GM12875 (cell line): Measurements from ENCODE around the gene HPD.
"Not testable (repeated sequence)": the region's sequence is repeated elsewhere in the genome, so short reads cannot be mapped to it uniquely, and the experiment has no call there.

Source experiments
- H3K4me3 ChIP-seq: one replicate; pipeline ENCODE4 v1.5.1; 2011; ENCODE audit warnings: low read depth, low read length, control low read depth
- TF ChIP-seq, protein P1 (sequence below): IDR thresholded peaks from 2 replicates; pipeline ENCODE4 v1.5.1; 2011; ENCODE audit warnings: low read depth, mild to moderate bottlenecking, control low read depth, inconsistent platforms, low read length, moderate library complexity, borderline replicate concordance; ENCODE audit not compliant: insufficient read depth

Gene HPD

DNA sequence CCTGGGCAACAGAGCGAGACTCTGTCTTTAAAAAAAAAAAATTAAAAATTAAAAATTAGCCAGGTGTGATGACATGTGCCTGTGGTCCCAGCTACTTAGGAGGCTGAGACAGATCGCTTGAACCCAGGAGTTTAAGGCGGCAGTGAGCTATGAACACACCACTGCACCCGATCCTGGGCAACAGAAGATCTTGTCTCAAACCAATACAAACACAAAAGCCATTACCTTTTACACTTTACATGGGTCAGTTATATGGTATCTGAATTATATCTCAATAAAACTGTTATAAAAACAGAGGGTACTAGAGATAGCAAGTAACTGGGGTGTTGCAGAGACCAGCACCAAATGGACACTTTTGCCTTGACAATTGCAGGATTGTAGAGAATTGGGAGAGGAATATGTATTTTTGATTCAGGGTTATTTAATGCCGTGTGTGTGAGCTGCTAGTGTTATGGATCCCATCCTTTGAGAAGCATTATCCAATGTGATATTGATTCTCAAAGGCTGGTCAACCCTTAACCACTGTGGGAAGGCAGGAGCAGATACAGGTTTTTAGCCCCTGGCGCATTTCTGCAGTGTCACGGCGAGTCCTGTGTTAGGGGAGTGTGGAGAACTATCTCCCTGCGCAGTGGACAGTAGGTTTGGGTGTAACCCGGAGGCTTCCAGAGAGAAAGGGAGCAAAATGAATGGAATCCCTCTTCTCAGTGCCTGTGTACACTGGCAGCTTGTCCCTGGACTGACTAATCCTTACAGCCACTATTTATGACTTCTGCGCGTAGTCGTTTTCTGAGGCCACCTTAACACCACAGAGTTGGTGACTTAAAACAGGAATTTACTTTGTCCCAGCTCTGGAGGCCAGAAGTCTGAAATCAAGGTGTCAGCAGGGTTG, 34.3 kb upstream of the HPD start:
- TF ChIP-seq, protein P1, sequence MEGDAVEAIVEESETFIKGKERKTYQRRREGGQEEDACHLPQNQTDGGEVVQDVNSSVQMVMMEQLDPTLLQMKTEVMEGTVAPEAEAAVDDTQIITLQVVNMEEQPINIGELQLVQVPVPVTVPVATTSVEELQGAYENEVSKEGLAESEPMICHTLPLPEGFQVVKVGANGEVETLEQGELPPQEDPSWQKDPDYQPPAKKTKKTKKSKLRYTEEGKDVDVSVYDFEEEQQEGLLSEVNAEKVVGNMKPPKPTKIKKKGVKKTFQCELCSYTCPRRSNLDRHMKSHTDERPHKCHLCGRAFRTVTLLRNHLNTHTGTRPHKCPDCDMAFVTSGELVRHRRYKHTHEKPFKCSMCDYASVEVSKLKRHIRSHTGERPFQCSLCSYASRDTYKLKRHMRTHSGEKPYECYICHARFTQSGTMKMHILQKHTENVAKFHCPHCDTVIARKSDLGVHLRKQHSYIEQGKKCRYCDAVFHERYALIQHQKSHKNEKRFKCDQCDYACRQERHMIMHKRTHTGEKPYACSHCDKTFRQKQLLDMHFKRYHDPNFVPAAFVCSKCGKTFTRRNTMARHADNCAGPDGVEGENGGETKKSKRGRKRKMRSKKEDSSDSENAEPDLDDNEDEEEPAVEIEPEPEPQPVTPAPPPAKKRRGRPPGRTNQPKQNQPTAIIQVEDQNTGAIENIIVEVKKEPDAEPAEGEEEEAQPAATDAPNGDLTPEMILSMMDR, result no peak
- no peak overlapping the region for H3K4me3 ChIP-seq

- H3K4me3 ChIP-seq, result peak overlapping the region; percentile 69
Measured at GRCh38 chr12:121889661-121890060, 31.0 kb upstream of the HPD start.

DNA sequence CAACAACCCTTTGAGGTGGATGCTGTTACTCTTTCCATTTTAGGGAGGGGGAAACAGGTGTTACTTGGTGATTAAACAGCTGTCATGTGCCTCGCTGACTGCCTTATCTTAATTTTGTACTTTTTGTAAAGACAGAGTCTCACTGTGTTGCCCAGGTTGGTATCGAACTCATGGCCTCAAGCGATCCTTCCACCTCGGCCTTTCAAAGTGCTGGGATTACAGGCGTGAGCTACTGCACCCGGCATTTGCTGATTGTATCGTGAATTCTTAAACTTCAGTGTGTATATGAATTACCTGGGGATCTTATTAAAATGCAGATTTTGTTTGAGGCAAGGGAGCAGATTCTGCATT, 30.6 kb upstream of the HPD start:
- peak overlapping the region; percentile 69 for H3K4me3 ChIP-seq

DNA sequence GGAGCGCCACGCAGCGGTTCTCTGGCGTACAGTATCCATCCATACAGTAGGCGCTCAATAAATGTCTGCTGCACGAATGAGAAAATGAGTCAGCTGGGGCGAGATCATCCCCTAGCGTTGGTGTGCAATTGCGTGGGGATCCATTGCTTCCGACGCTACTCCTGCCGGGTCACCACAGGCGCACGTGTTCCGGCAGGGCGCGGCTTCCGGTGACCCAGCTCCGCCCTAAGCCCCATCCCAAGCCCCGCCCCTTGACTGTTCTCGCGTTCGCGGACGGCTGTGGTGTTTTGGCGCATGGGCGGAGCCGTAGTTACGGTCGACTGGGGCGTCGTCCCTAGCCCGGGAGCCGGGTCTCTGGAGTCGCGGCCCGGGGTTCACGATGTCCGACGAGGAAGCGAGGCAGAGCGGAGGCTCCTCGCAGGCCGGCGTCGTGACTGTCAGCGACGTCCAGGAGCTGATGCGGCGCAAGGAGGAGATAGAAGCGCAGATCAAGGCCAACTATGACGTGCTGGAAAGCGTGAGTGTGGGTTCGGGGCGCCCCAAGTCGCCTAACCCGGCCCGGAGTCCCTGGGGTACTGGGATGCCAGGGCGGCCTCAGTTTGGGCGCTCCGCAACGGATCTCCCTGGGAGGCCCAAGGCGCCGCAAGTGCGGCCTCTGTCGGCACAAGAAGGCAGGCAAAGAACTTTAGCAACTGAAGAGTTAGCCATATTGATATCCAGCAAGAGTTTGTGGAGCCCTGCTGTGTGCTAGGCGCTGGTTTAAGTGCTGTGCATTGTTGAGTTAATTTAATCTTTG, 30.0 kb upstream of the HPD start, which contains the start of gene PSMD9:
Gene PSMD9, plus strand, starts transcription at position 313 of the 796 bp plus-strand sequence. Its CDS starts 67 bp downstream, at position 380.
- peak within 1 kb of the TSS; percentile 69 for H3K4me3 ChIP-seq
- TF ChIP-seq, protein P1, result peak; percentile 79

More for the DNA sequence above, 30.6 kb upstream of the HPD start:
- TF ChIP-seq, protein P1, result no peak

- peak overlapping the region; percentile 69 for H3K4me3 ChIP-seq
- TF ChIP-seq, protein P1, result no peak
Measured at GRCh38 chr12:121888083-121888477, 29.4 kb upstream of the HPD start.

- not testable (repeated sequence) for H3K4me3 ChIP-seq
Measured at GRCh38 chr12:121885129-121885528, 26.5 kb upstream of the HPD start.

- H3K4me3 ChIP-seq, result no peak overlapping the region
- TF ChIP-seq, protein P1, result no peak
Measured at GRCh38 chr12:121883315-121883660, 24.6 kb upstream of the HPD start.

GRCh38 chr12:121876080-121876447, 17.4 kb upstream of the HPD start:
- not testable (repeated sequence) for H3K4me3 ChIP-seq
